Upper lobe of left lung (tissue), 6 donors: ENCODE data around the gene OSBPL9. TPM values are rescaled to one million over a fixed set of nuclear protein-coding genes. Genes with fewer than 3 reads are reported as not detected.

Source experiments
- ATAC-seq, 2 donors: fragments of 200-7000 bp; cut with Tn5 transposase; one replicate each; pipeline ENCODE4 v1.9.1; 2022; ENCODE audit warnings: mild to moderate bottlenecking in 2 of 2, moderate library complexity in 2 of 2; ENCODE audit not compliant: low FRiP score in 2 of 2
- DNase-seq, 2 donors: peaks; one replicate each; pipeline ENCODE4 v3.0.0-alpha.2; 2019 to 2020
- H3K27ac ChIP-seq, 4 donors: fragments of 200-600 bp; sonication (generic); one replicate each; pipeline ENCODE4 v1.5.1; 2016 to 2019
- H3K27me3 ChIP-seq, 4 donors: fragments of 200-600 bp; sonication (generic); one replicate each; pipeline ENCODE4 v1.5.1; 2017 to 2019
- H3K36me3 ChIP-seq, 4 donors: fragments of 200-600 bp; sonication (generic); one replicate each; pipeline ENCODE4 v1.5.1; 2016 to 2019
- H3K4me1 ChIP-seq, 4 donors: fragments of 200-600 bp; sonication (generic); one replicate each; pipeline ENCODE4 v1.5.1; 2018 to 2019
- H3K4me3 ChIP-seq, 4 donors: fragments of 200-600 bp; sonication (generic); one replicate each; pipeline ENCODE4 v1.5.1; 2017 to 2019; ENCODE audit warnings: mild to moderate bottlenecking in 2 of 4, moderate library complexity in 1 of 4
- H3K9me3 ChIP-seq, 4 donors: fragments of 200-600 bp; sonication (generic); one replicate each; pipeline ENCODE4 v1.5.1; 2018 to 2019
- EP300 ChIP-seq, 4 donors: sonication (generic); formaldehyde crosslinking; IDR thresholded peaks; one replicate each; pipeline ENCODE4 v1.5.1; 2017; ENCODE audit warnings: antibody characterized with exemption in 4 of 4, control low read depth in 2 of 4
- POLR2A ChIP-seq, 4 donors: fragments of 450-650 bp; IDR thresholded peaks; one replicate each; pipeline ENCODE4 v1.5.1; 2016 to 2017; ENCODE audit warnings: antibody characterized with exemption in 4 of 4, mild to moderate bottlenecking in 2 of 4
- POLR2AphosphoS5 ChIP-seq, 2 donors: sonication (generic); formaldehyde crosslinking; IDR thresholded peaks; one replicate each; pipeline ENCODE4 v1.5.1; 2017; ENCODE audit warnings: antibody characterized with exemption in 2 of 2
- WGBS, 2 donors: methylation state at CpG; one replicate each; pipeline ENCODE4 v1.1.5; 2017 to 2018; 5-methylcytosine and 5-hydroxymethylcytosine counted together
- total RNA-seq, 6 donors: library from RNA; depleted of rRNA in 4 of 6; stranded (reverse); fragments of >200 nt in 4 of 6; gene quantifications; one replicate each; pipeline versions ENCODE4 v1.1.0 to v1.2.1, GENCODE V29; 2016 to 2021
- TF ChIP-seq, protein P1 (sequence below), 6 experiments: fragments of 450-650 bp in 4 of 6; fragments of 200-600 bp in 2 of 6; sonication (generic) in 2 of 6; IDR thresholded peaks; one replicate each; pipeline ENCODE4 v1.5.1; 2016 to 2019; ENCODE audit warnings: antibody characterized with exemption in 6 of 6
- donor health status: DM: no; HTN: no; CAD: no; lungs with moderate emphysema.
- donor health status: DM: no; HTN: yes; CAD: no; lungs with severe emphysema.

Gene OSBPL9
- total RNA-seq, 6 donors from 2014 or later = 55.7 to 271 (median 94.9) TPM

DNA sequence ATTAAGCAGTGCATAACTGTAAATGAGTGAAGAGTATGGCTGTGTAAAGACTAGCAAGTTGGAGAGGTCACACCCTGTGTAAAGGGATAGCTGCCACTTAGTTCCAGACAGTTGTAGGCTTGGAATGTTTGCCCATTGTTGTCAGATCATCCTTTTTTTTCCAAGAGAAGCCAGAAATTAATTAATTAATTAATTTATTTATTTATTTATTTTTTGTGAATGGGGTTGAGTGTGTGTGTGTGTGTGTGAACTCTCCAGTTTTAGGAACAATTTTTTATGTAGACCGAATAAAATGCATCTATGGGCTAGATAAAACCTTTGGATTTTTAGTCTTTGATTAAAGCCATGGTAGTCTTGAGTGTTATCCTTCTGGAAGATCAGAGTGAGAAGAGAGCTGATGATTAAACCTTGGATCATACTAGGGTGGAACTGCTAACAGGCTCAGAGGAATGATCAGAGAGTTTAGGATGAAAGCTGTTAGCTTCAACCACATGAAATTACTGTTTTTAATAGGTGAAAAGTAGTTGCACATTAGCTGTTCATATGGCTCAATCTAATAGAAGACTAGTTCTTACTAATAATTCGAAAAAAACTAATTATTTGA is 58.4 kb downstream of the OSBPL9 start:
- H3K27ac ChIP-seq = no peak overlapping the region
- no peak for TF ChIP-seq EP300 (IDR thresholded peaks at IDR 0.05)
- TF ChIP-seq POLR2AphosphoS5 (IDR thresholded peaks at IDR 0.05) = no peak
- TF ChIP-seq POLR2A (IDR thresholded peaks at IDR 0.05) = no peak
- TF ChIP-seq, protein P1, sequence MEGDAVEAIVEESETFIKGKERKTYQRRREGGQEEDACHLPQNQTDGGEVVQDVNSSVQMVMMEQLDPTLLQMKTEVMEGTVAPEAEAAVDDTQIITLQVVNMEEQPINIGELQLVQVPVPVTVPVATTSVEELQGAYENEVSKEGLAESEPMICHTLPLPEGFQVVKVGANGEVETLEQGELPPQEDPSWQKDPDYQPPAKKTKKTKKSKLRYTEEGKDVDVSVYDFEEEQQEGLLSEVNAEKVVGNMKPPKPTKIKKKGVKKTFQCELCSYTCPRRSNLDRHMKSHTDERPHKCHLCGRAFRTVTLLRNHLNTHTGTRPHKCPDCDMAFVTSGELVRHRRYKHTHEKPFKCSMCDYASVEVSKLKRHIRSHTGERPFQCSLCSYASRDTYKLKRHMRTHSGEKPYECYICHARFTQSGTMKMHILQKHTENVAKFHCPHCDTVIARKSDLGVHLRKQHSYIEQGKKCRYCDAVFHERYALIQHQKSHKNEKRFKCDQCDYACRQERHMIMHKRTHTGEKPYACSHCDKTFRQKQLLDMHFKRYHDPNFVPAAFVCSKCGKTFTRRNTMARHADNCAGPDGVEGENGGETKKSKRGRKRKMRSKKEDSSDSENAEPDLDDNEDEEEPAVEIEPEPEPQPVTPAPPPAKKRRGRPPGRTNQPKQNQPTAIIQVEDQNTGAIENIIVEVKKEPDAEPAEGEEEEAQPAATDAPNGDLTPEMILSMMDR (IDR thresholded peaks at IDR 0.05) = no peak
- DNase-seq (no peak), ATAC-seq (no peak)
- H3K9me3 ChIP-seq = no peaks in the 10 kb centered on the region
- H3K4me1 ChIP-seq = peaks cover 0 to 5% (median 0%) of the 10 kb centered on the region in 4 donors
- no peaks in the 10 kb centered on the region for H3K36me3 ChIP-seq
- WGBS, 2 donors = 98 to 100% methylated on average over 2 of the region's 2 CpGs
- H3K4me3 ChIP-seq = no peak overlapping the region
- H3K27me3 ChIP-seq = no peaks in the 10 kb centered on the region

DNA sequence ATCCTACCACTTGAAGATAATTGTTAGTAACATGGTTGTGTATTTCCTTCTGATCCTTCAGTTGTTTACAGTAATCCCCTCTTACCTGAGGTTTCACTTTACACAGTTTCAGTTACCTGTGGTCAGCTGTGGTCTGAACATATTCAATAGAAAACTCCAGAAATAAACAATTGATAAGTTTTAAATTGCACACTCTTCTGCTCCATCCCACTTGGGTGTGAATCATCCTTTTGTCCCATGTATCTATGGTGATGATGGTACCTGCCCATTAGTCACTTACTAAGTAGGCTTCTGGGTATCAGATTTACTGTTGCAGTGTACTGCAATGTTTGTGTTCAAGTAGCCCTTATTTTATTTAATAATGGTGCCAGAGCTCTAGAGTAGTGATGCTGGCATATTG is 62.5 kb downstream of the OSBPL9 start:
- no peaks in the 10 kb centered on the region for H3K27me3 ChIP-seq
- H3K4me3 ChIP-seq = no peak overlapping the region
- TF ChIP-seq, protein P1 (IDR thresholded peaks at IDR 0.05) = no peak
- TF ChIP-seq POLR2A (IDR thresholded peaks at IDR 0.05) (no peak), EP300 (IDR thresholded peaks at IDR 0.05) (no peak), POLR2AphosphoS5 (IDR thresholded peaks at IDR 0.05) (no peak)

DNA sequence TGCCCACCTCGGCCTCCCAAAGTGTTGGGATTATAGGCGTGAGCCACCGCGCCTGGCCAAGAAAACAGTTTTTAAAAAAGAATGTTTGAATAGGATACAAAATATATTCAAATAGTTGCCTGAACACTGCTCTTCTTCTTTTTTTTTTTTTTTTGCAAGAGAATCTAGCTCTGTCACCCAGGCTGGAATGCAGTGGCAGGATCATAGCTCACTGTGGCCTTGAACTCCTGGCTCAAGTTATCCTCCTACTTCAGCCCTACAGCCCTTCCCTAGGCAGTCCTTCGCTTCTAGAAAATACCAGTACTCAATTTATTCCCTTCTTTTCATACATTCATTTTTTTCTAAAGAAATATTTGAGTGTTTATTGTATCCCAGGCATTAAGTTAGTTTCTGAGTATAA is 67.9 kb downstream of the OSBPL9 start:
- H3K36me3 ChIP-seq = no peaks in the 10 kb centered on the region
- TF ChIP-seq, protein P1 (IDR thresholded peaks at IDR 0.05) = no peak
- TF ChIP-seq EP300 (IDR thresholded peaks at IDR 0.05) = no peak
- TF ChIP-seq POLR2AphosphoS5 (IDR thresholded peaks at IDR 0.05) = no peak
- TF ChIP-seq POLR2A (IDR thresholded peaks at IDR 0.05) = no peak
- no peak for DNase-seq
- H3K4me1 ChIP-seq = peaks cover under 1 to 13% (median 8%) of the 10 kb centered on the region in 4 donors
- H3K4me3 ChIP-seq = no peak overlapping the region
- WGBS, 2 donors = 96 to 99% methylated on average over 5 of the region's 5 CpGs
- ATAC-seq = no peak
- no peak overlapping the region for H3K27ac ChIP-seq
- H3K27me3 ChIP-seq = no peaks in the 10 kb centered on the region
- H3K9me3 ChIP-seq = no peaks in the 10 kb centered on the region

More for the DNA sequence above, 62.5 kb downstream of the OSBPL9 start:
- ATAC-seq (peak in 1 of 2 donors; percentile 67), DNase-seq (no peak)
- H3K9me3 ChIP-seq = no peaks in the 10 kb centered on the region
- no peaks in the 10 kb centered on the region for H3K4me1 ChIP-seq
- H3K36me3 ChIP-seq = no peaks in the 10 kb centered on the region
- H3K27ac ChIP-seq = no peak overlapping the region

DNA sequence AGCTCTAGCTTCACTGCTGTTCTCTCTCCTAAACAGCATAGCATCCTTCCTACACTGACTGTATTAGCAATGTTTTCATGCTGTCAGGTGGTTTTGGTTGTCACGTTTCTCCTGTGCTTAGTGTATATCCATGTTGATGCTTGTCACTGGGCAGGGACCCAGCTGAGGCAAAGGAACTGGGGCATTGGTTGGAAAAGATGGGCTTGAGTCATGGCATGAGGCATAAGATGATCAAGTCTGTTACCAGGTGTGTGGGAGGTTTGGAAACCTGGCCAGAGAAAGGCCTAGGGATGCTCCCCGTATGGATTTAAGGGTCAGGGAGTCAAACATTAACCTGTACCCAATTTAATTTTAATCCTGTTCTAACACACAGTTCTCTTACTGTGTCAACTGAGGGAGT is 69.6 kb downstream of the OSBPL9 start:
- peaks cover 10 to 25% (median 20%) of the 10 kb centered on the region in 4 donors for H3K4me1 ChIP-seq
- WGBS, 2 donors = 76 to 82% methylated on average over 2 of the region's 2 CpGs
- no peaks in the 10 kb centered on the region for H3K9me3 ChIP-seq
- H3K4me3 ChIP-seq = no peak overlapping the region
- no peaks in the 10 kb centered on the region for H3K36me3 ChIP-seq
- H3K27me3 ChIP-seq = no peaks in the 10 kb centered on the region
- TF ChIP-seq, protein P1 (IDR thresholded peaks at IDR 0.05) = no peak
- TF ChIP-seq POLR2A (IDR thresholded peaks at IDR 0.05) (no peak), EP300 (IDR thresholded peaks at IDR 0.05) (no peak), POLR2AphosphoS5 (IDR thresholded peaks at IDR 0.05) (no peak)
- DNase-seq (no peak), ATAC-seq (no peak)
- H3K27ac ChIP-seq = no peak overlapping the region

DNA sequence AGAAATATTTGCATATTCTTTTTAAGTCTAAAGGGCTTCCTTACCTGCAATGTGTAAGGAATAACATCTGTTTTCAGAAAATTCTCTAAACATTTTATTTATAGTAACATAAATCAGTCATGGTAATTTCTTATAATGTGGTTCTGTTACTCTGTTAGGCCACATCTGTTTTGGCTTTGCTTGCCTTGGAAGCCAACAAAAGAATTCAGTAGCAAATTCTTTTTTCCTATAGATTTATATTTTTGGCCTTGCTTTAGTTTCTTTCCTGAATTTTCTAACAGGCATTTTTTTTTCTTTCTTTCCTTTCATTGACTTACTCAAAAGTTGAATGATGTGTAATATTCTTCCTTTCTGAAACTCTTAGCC is 72.2 kb downstream of the OSBPL9 start:
- no peak overlapping the region for H3K27ac ChIP-seq
- H3K9me3 ChIP-seq = no peaks in the 10 kb centered on the region
- no peaks in the 10 kb centered on the region for H3K27me3 ChIP-seq
- peaks cover 10 to 33% (median 25%) of the 10 kb centered on the region in 4 donors for H3K4me1 ChIP-seq
- TF ChIP-seq EP300 (IDR thresholded peaks at IDR 0.05) (no peak), POLR2AphosphoS5 (IDR thresholded peaks at IDR 0.05) (no peak), POLR2A (IDR thresholded peaks at IDR 0.05) (no peak)
- TF ChIP-seq, protein P1 (IDR thresholded peaks at IDR 0.05) = no peak
- DNase-seq = no peak
- H3K36me3 ChIP-seq = no peaks in the 10 kb centered on the region
- no peak overlapping the region for H3K4me3 ChIP-seq
- no peak for ATAC-seq
